B cell (primary cell): ENCODE results near the gene SEC22B. TPM values are rescaled to one million over a fixed set of nuclear protein-coding genes. Genes with fewer than 3 reads are reported as not detected.
"Not testable (repeated sequence)": the region's sequence is repeated elsewhere in the genome, so short reads cannot be mapped to it uniquely, and the experiment has no call there.

Experiments
- ATAC-seq: fragments of 200-7000 bp; cut with Tn5 transposase; one replicate; pipeline ENCODE4 v1.10.0; 2021; ENCODE audit warnings: low read depth, mild to moderate bottlenecking, moderate number of reproducible peaks, moderate library complexity
- CTCF ChIA-PET: fragments of 350-600 bp; sonication (Branson Sonifier 250); formaldehyde crosslinking; loops from one replicate; lab custom pipeline; 2021; ENCODE audit warnings: antibody characterized with exemption, inconsistent platforms; lab: Charles Lee
- POLR2A ChIA-PET: fragments of 350-600 bp; sonication (Branson Sonifier 250); formaldehyde crosslinking; loops from one replicate; lab custom pipeline; 2021; ENCODE audit warnings: antibody characterized with exemption; lab: Charles Lee
- DNase-seq: peaks from one replicate; pipeline ENCODE4 v3.0.0; 2013
- H2AFZ ChIP-seq: 2 replicates; pipeline ENCODE4 v1.6.1; 2012; ENCODE audit warnings: mild to moderate bottlenecking, low read depth, low read length; ENCODE audit not compliant: insufficient read depth, poor library complexity, severe bottlenecking
- H3K27ac ChIP-seq, 2 donors: 1 replicate in 1 of 2; 2 replicates in 1 of 2; pipeline ENCODE4 v1.5.1; 2012 to 2013; ENCODE audit warnings: low read length in 2 of 2, mild to moderate bottlenecking in 2 of 2, moderate library complexity in 1 of 2
- H3K27me3 ChIP-seq, 4 experiments: fragments of 200-600 bp in 1 of 4; sonication (generic) in 1 of 4; replicated peaks in 1 of 4; 1 replicate in 2 of 4; 2 replicates in 2 of 4; pipeline versions ENCODE4 v1.6.1 to v1.7.0; 2013 to 2016; ENCODE audit warnings: low read length in 3 of 4, mild to moderate bottlenecking in 2 of 4, mixed read lengths in 1 of 4, moderate library complexity in 1 of 4; ENCODE audit not compliant: insufficient read depth in 4 of 4, control insufficient read depth in 3 of 4; ENCODE audit errors: control extremely low read depth in 1 of 4
- H3K36me3 ChIP-seq, 2 experiments: replicated peaks in 1 of 2; 1 replicate in 1 of 2; 2 replicates in 1 of 2; pipeline versions ENCODE4 v1.6.1 to v1.7.1; 2013; ENCODE audit warnings: low read length in 1 of 2; ENCODE audit not compliant: insufficient read depth in 2 of 2, control insufficient read depth in 1 of 2; ENCODE audit errors: control extremely low read depth in 1 of 2, extremely low read depth in 1 of 2
- H3K4me1 ChIP-seq, 2 donors: fragments of 200-600 bp in 1 of 2; sonication (generic) in 1 of 2; 1 replicate in 1 of 2; 2 replicates in 1 of 2; pipeline versions ENCODE4 v1.5.1 to v1.6.1; 2013 to 2017; ENCODE audit warnings: low read length in 2 of 2; ENCODE audit not compliant: control insufficient read depth in 2 of 2, insufficient read depth in 2 of 2
- H3K4me2 ChIP-seq: replicated peaks from 2 replicates; pipeline ENCODE3; 2012; ENCODE audit warnings: mild to moderate bottlenecking, low read depth, low read length; ENCODE audit not compliant: poor library complexity, severe bottlenecking
- H3K4me3 ChIP-seq, 5 experiments: fragments of 200-600 bp in 1 of 5; sonication (generic) in 1 of 5; 1 replicate in 3 of 5; 2 replicates in 2 of 5; pipeline versions ENCODE4 v1.5.1 to v1.7.0; 2011 to 2016; ENCODE audit warnings: low read length in 4 of 5, mild to moderate bottlenecking in 4 of 5, low read depth in 2 of 5, control low read depth in 1 of 5, moderate library complexity in 1 of 5; ENCODE audit not compliant: insufficient read depth in 1 of 5; ENCODE audit errors: control extremely low read depth in 1 of 5, extremely low read depth in 1 of 5
- H3K79me2 ChIP-seq: fragments of 200-600 bp; sonication (generic); one replicate; pipeline ENCODE4 v1.6.0; 2016; ENCODE audit warnings: low read length; ENCODE audit not compliant: control insufficient read depth, insufficient read depth
- H3K9ac ChIP-seq: fragments of 200-600 bp; sonication (generic); 2 replicates; pipeline ENCODE4 v1.6.1; 2017; ENCODE audit warnings: mild to moderate bottlenecking, low read length, moderate library complexity
- H3K9me3 ChIP-seq, 3 donors: one replicate each; pipeline versions ENCODE4 v1.6.1 to v1.7.1; 2013; ENCODE audit warnings: low read length in 2 of 3; ENCODE audit not compliant: control insufficient read depth in 2 of 3, insufficient read depth in 1 of 3; ENCODE audit errors: control extremely low read depth in 1 of 3
- H4K20me1 ChIP-seq: 2 replicates; pipeline ENCODE4 v1.6.0; 2012; ENCODE audit warnings: mild to moderate bottlenecking, low read length; ENCODE audit not compliant: insufficient read depth, control insufficient read depth, poor library complexity, severe bottlenecking
- H3K27ac Mint-ChIP-seq: one replicate; pipeline ENCODE4 v1.8.0; 2021; ENCODE audit warnings: mixed read lengths
- H3K27me3 Mint-ChIP-seq: one replicate; pipeline ENCODE4 v1.8.0; 2021; ENCODE audit warnings: mixed read lengths
- H3K4me1 Mint-ChIP-seq: one replicate; pipeline ENCODE4 v1.8.0; 2021; ENCODE audit warnings: mixed read lengths
- H3K4me3 Mint-ChIP-seq: one replicate; pipeline ENCODE4 v1.8.0; 2021; ENCODE audit warnings: mixed read lengths
- H3K9me3 Mint-ChIP-seq: one replicate; pipeline ENCODE4 v1.8.0; 2022; ENCODE audit warnings: mixed read lengths; ENCODE audit not compliant: insufficient read depth
- WGBS: methylation state at CpG from one replicate; pipeline ENCODE4 v1.1.5; 2013; ENCODE audit warnings: missing lambda C conversion rate; ENCODE audit not compliant: insufficient coverage; 5-methylcytosine and 5-hydroxymethylcytosine counted together
- intact Hi-C: fragments of 100-400 bp; cut with micrococcal nuclease; formaldehyde crosslinking; loops from one replicate; pipeline ENCODE4 v1.10.0; 2022
- polyA plus RNA-seq: library from polyadenylated mRNA; depleted of rRNA; stranded (reverse); fragments of >200 nt; gene quantifications from 2 replicates; pipeline ENCODE4 v1.2.3, GENCODE V29; 2012
- total RNA-seq, 2 donors: library from RNA; stranded (reverse); fragments of 120-200 nt in 1 of 2; gene quantifications; 1 replicate in 1 of 2; 2 replicates in 1 of 2; pipeline versions ENCODE4 v1.2.3 to v1.2.4, GENCODE V29; 2013 to 2022

SEC22B gene
- total and polyA plus RNA-seq, 2 donors (not counting 1 experiment from before 2014, with no cell fraction given) = 6.5 to 33.0 TPM

GRCh38 chr1:120150138-120150822 lies 26.0 kb downstream of the SEC22B start:
- H4K20me1 ChIP-seq, H3K79me2 ChIP-seq, H3K27ac ChIP-seq, H3K27me3 ChIP-seq, H3K36me3 ChIP-seq, intact Hi-C loops, H3K4me2 ChIP-seq, H3K4me3 ChIP-seq, ATAC-seq, H3K9me3 ChIP-seq, H3K4me3 Mint-ChIP-seq, H2AFZ ChIP-seq, H3K27ac Mint-ChIP-seq, POLR2A ChIA-PET, H3K4me1 ChIP-seq, DNase-seq, CTCF ChIA-PET, H3K4me1 Mint-ChIP-seq, H3K9me3 Mint-ChIP-seq, H3K9ac ChIP-seq, H3K27me3 Mint-ChIP-seq: not testable (repeated sequence)
- WGBS = no CpG with 5 or more reads among the region's 3 CpGs

- H3K36me3 ChIP-seq, H3K4me3 ChIP-seq, H3K27me3 Mint-ChIP-seq, H2AFZ ChIP-seq, POLR2A ChIA-PET, H3K4me2 ChIP-seq, ATAC-seq, H3K9me3 Mint-ChIP-seq, H3K79me2 ChIP-seq, H3K9me3 ChIP-seq, H3K4me1 Mint-ChIP-seq, DNase-seq, H3K27me3 ChIP-seq, H4K20me1 ChIP-seq, H3K27ac ChIP-seq, H3K9ac ChIP-seq, H3K4me1 ChIP-seq, H3K4me3 Mint-ChIP-seq, CTCF ChIA-PET, H3K27ac Mint-ChIP-seq: not testable (repeated sequence)
- intact Hi-C loops = loop anchor here (5.0 kb wide), 1 partner anchor 202 kb away; no protein-coding TSS in a partner anchor
Measured at GRCh38 chr1:120149420-120150059, 26.8 kb downstream of the SEC22B start.
